Hepatocyte (in vitro differentiated cells): ENCODE results near the gene OR4D11. TPM values are rescaled to one million over a fixed set of nuclear protein-coding genes. Genes with fewer than 3 reads are reported as not detected.

Experiments used
- DNase-seq: peaks from one replicate; pipeline ENCODE4 v3.0.0-alpha.2; 2016; ENCODE audit warnings: low spot score
- H2AFZ ChIP-seq: fragments of 200-600 bp; sonication (generic); 2 replicates; pipeline ENCODE4 v1.6.0; 2016; ENCODE audit warnings: antibody characterized with exemption, mild to moderate bottlenecking
- H3K27ac ChIP-seq: fragments of 200-600 bp; sonication (generic); 2 replicates; pipeline ENCODE4 v1.5.1; 2016; ENCODE audit warnings: mild to moderate bottlenecking
- H3K27me3 ChIP-seq: fragments of 200-600 bp; sonication (generic); 2 replicates; pipeline ENCODE4 v1.6.1; 2016
- H3K36me3 ChIP-seq: fragments of 200-600 bp; sonication (generic); replicated peaks from 2 replicates; pipeline ENCODE4 v1.5.1; 2016; ENCODE audit warnings: low read depth; ENCODE audit not compliant: insufficient read depth
- H3K4me1 ChIP-seq: fragments of 200-600 bp; sonication (generic); 2 replicates; pipeline ENCODE4 v1.5.1; 2016; ENCODE audit warnings: mild to moderate bottlenecking, moderate library complexity; ENCODE audit not compliant: insufficient read depth
- H3K4me2 ChIP-seq: fragments of 200-600 bp; sonication (generic); 2 replicates; pipeline ENCODE4 v1.6.0; 2016
- H3K4me3 ChIP-seq: fragments of 200-600 bp; sonication (generic); 2 replicates; pipeline ENCODE4 v1.5.1; 2016; ENCODE audit warnings: mild to moderate bottlenecking
- H3K79me2 ChIP-seq: fragments of 200-600 bp; sonication (generic); 2 replicates; pipeline ENCODE4 v1.6.0; 2017; ENCODE audit warnings: mild to moderate bottlenecking
- H3K9me2 ChIP-seq: fragments of 200-600 bp; sonication (generic); replicated peaks from 2 replicates; pipeline ENCODE4 v1.6.0; 2017; ENCODE audit warnings: mild to moderate bottlenecking; ENCODE audit not compliant: insufficient read depth
- H3K9me3 ChIP-seq: fragments of 200-600 bp; sonication (generic); 2 replicates; pipeline ENCODE4 v1.5.1; 2016; ENCODE audit warnings: low read depth, mild to moderate bottlenecking
- H4K20me1 ChIP-seq: fragments of 200-600 bp; sonication (generic); 2 replicates; pipeline ENCODE4 v1.6.0; 2016; ENCODE audit warnings: mild to moderate bottlenecking; ENCODE audit not compliant: insufficient read depth, poor library complexity, severe bottlenecking
- CTCF ChIP-seq: fragments of 200-600 bp; sonication (generic); IDR thresholded peaks from 2 replicates; pipeline ENCODE4 v1.5.1; 2016; ENCODE audit warnings: antibody characterized with exemption, mild to moderate bottlenecking; ENCODE audit not compliant: poor library complexity
- EZH2 ChIP-seq: fragments of 200-600 bp; sonication (generic); IDR thresholded peaks from 2 replicates; pipeline ENCODE4 v1.6.1; 2016; ENCODE audit warnings: antibody characterized with exemption, mild to moderate bottlenecking, borderline replicate concordance
- EZH2phosphoT487 ChIP-seq: fragments of 200-600 bp; sonication (generic); IDR thresholded peaks from one replicate; pipeline ENCODE4 v1.6.1; 2018; ENCODE audit warnings: antibody characterized with exemption, mild to moderate bottlenecking, low read depth, moderate library complexity; ENCODE audit not compliant: unreplicated experiment, severe bottlenecking
- whole genome bisulfite sequencing: methylation state at CpG from one replicate; pipeline ENCODE4 v1.1.6; 2016; ENCODE audit warnings: low lambda C conversion rate; ENCODE audit errors: missing lambda C conversion rate; 5-methylcytosine and 5-hydroxymethylcytosine counted together
- polyA plus RNA-seq: library from polyadenylated mRNA; unstranded; fragments of >200 nt; fragmentation: Nextera tagmentation; extraction: Ambion mirVana; gene quantifications from 2 replicates; pipeline ENCODE4 v1.2.1, GENCODE V29; 2016
- total RNA-seq: library from RNA; depleted of rRNA; stranded (reverse); fragments of >200 nt; gene quantifications from 2 replicates; pipeline ENCODE4 v1.2.3, GENCODE V29; 2014

Gene OR4D11
- total and polyA plus RNA-seq, 2 experiments from 2014 or later, result not detected

- no peaks in the 10 kb centered on the region for H3K4me1 ChIP-seq
- WGBS, result 90% methylated on average over 5 of the region's 5 CpGs
- H3K4me2 ChIP-seq, result no peak overlapping the region
- no peaks in the 10 kb centered on the region for H3K9me3 ChIP-seq
- H2AFZ ChIP-seq, result no peak overlapping the region
- DNase-seq, result no peak
- no peak overlapping the region for H3K27ac ChIP-seq
- no peaks in the 10 kb centered on the region for H3K36me3 ChIP-seq
- no peaks in the 10 kb centered on the region for H3K79me2 ChIP-seq
- no peak overlapping the region for H3K4me3 ChIP-seq
- TF ChIP-seq CTCF (no peak), EZH2 (no peak), EZH2phosphoT487 (no peak)
- no peaks in the 10 kb centered on the region for H4K20me1 ChIP-seq
- H3K27me3 ChIP-seq, result no peaks in the 10 kb centered on the region
- H3K9me2 ChIP-seq, result no peaks in the 10 kb centered on the region
Observed at GRCh38 chr11:59520741-59521140, 17.4 kb downstream of the OR4D11 start.

- Histone ChIP-seq H3K27ac (no peak overlapping the region), H4K20me1 (no peaks in the 10 kb centered on the region), H3K4me1 (no peaks in the 10 kb centered on the region), H2AFZ (no peak overlapping the region), H3K36me3 (no peaks in the 10 kb centered on the region), H3K9me3 (no peaks in the 10 kb centered on the region), H3K4me2 (no peak overlapping the region), H3K4me3 (no peak overlapping the region), H3K9me2 (no peaks in the 10 kb centered on the region), H3K27me3 (no peaks in the 10 kb centered on the region), H3K79me2 (no peaks in the 10 kb centered on the region)
- WGBS, result 13% methylated on average over 1 of the region's 1 CpG
- TF ChIP-seq CTCF, result no peak
- no peak for TF ChIP-seq EZH2phosphoT487
- no peak for DNase-seq
Observed at GRCh38 chr11:59523541-59523940, 20.2 kb downstream of the OR4D11 start.

- Histone ChIP-seq H4K20me1 (no peaks in the 10 kb centered on the region), H3K9me2 (no peaks in the 10 kb centered on the region), H3K9me3 (no peaks in the 10 kb centered on the region), H3K4me2 (no peak overlapping the region), H3K27ac (no peak overlapping the region), H2AFZ (peak overlapping the region; percentile 3), H3K4me3 (no peak overlapping the region), H3K27me3 (no peaks in the 10 kb centered on the region), H3K79me2 (no peaks in the 10 kb centered on the region), H3K36me3 (no peaks in the 10 kb centered on the region), H3K4me1 (no peaks in the 10 kb centered on the region)
- 45% methylated on average over 7 of the region's 7 CpGs for WGBS
- TF ChIP-seq CTCF (no peak), EZH2phosphoT487 (no peak), EZH2 (no peak)
- DNase-seq, result no peak
Observed at GRCh38 chr11:59528711-59529110, 25.3 kb downstream of the OR4D11 start.

- H3K27me3 ChIP-seq, result no peaks in the 10 kb centered on the region
- no peak overlapping the region for H3K27ac ChIP-seq
- TF ChIP-seq CTCF (no peak), EZH2phosphoT487 (no peak), EZH2 (no peak)
- 88% methylated on average over 2 of the region's 2 CpGs for WGBS
- no peaks in the 10 kb centered on the region for H3K4me1 ChIP-seq
- no peak overlapping the region for H3K4me2 ChIP-seq
- no peak overlapping the region for H3K4me3 ChIP-seq
- H3K9me2 ChIP-seq, result no peaks in the 10 kb centered on the region
- H3K36me3 ChIP-seq, result no peaks in the 10 kb centered on the region
- no peaks in the 10 kb centered on the region for H4K20me1 ChIP-seq
- no peak overlapping the region for H2AFZ ChIP-seq
- no peaks in the 10 kb centered on the region for H3K79me2 ChIP-seq
- no peaks in the 10 kb centered on the region for H3K9me3 ChIP-seq
- no peak for DNase-seq
Observed at GRCh38 chr11:59532620-59533019, 29.2 kb downstream of the OR4D11 start.
